Measurements from ENCODE around the gene WDR70. TPM values are rescaled to one million over a fixed set of nuclear protein-coding genes. Genes with fewer than 3 reads are reported as not detected.
"Not testable (repeated sequence)": the region's sequence is repeated elsewhere in the genome, so short reads cannot be mapped to it uniquely, and the experiment has no call there.

WDR70 gene
- total RNA-seq, 4 donors from 2014 or later: 25.3 to 122 (median 48.8) TPM

- Histone ChIP-seq H3K36me3 (no peaks in the 10 kb centered on the region), H3K27me3 (no peaks in the 10 kb centered on the region), H3K4me3 (no peak overlapping the region), H3K27ac (no peak overlapping the region), H3K9me3 (no peaks in the 10 kb centered on the region), H3K4me1 (no peaks in the 10 kb centered on the region)
- intact Hi-C loops (cut with DNase I; ENCODE audit: low total_unique reads): no loop called here
- no peak for DNase-seq
- TF ChIP-seq CTCF (IDR thresholded peaks at IDR 0.05) (no peak), POLR2A (IDR thresholded peaks at IDR 0.05) (no peak)
These were observed 304.0 kb downstream of the WDR70 start for GRCh38 chr5:37683072-37683471.

DNA sequence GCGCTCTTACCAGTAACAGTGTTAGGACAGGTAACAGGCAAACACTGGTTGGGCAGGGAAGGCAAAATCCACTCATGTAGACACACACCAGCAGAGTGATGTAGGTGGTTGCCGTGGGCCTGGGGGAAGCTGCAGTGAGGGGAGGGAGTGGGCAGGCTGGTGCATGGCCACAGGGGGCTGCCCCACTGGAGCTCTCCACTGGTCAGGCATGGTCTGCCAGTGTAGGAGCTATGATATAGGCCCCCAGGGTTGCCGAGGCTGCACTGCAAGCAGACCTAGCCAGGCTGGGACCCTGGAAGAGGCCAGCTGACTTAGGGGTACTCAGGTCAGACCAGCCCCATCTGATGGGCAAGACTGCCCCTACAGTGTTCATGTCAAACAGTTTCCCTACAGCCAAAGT, 306.1 kb downstream of the WDR70 start:
- no peaks in the 10 kb centered on the region for H3K27me3 ChIP-seq
- no peak overlapping the region for H3K4me3 ChIP-seq
- intact Hi-C loops (cut with DNase I; ENCODE audit: low total_unique reads): no loop called here
- TF ChIP-seq CTCF (IDR thresholded peaks at IDR 0.05): no peak
- TF ChIP-seq POLR2A (IDR thresholded peaks at IDR 0.05): no peak
- H3K4me1 ChIP-seq: no peaks in the 10 kb centered on the region
- H3K36me3 ChIP-seq: no peaks in the 10 kb centered on the region
- H3K27ac ChIP-seq: no peak overlapping the region
- DNase-seq: no peak
- no peaks in the 10 kb centered on the region for H3K9me3 ChIP-seq

DNA sequence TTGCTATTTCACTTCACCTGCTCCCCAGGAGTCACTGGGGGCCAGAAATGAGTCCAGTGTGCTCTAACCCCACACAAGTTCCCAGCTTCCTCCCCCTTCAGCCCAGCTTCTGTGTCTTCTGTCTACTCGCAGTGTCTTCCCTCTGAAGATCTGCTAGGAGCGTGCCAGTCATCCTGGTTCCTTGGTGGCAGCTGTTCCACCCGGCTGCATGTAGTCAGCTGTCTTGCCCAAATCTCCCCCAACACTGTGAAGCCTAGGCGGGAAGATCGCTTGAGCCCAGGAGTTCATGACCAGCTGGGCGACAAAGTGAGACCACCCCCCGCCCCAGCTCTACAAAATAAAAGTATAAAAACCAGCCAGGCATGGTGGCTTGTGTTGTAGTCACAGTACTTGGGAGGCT, 306.7 kb downstream of the WDR70 start:
- Histone ChIP-seq H3K4me1 (no peaks in the 10 kb centered on the region), H3K4me3 (no peak overlapping the region), H3K9me3 (no peaks in the 10 kb centered on the region), H3K36me3 (no peaks in the 10 kb centered on the region), H3K27me3 (no peaks in the 10 kb centered on the region), H3K27ac (no peak overlapping the region)
- intact Hi-C loops (cut with DNase I; ENCODE audit: low total_unique reads): no loop called here
- no peak for DNase-seq
- TF ChIP-seq POLR2A (IDR thresholded peaks at IDR 0.05): no peak
- TF ChIP-seq CTCF (IDR thresholded peaks at IDR 0.05): no peak

DNA sequence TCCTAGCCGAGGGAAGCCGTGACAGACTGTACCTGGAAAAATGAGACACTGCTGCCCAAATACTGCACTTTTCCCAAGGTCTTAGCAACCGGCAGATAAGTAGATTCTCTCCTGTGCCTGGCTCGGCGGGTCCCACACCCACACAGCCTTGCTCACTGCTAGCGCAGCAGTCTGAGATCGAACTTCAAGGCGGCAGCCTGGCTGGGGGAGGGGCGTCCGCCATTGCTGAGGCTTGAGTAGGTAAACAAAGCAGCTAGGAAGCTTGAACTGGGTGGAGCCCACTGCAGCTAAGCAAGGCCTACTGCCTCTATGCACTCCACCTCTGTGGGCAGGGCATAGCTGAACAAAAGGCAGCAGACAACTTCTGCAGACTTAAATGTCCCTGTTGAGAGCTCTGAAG, 309.8 kb downstream of the WDR70 start:
- DNase-seq; H3K4me3 ChIP-seq; H3K4me1 ChIP-seq; H3K27ac ChIP-seq; intact Hi-C loops (cut with DNase I; ENCODE audit: low total_unique reads); H3K9me3 ChIP-seq; H3K36me3 ChIP-seq; H3K27me3 ChIP-seq: not testable (repeated sequence)

- H3K27ac ChIP-seq; DNase-seq; H3K4me3 ChIP-seq; H3K9me3 ChIP-seq; intact Hi-C loops (cut with DNase I; ENCODE audit: low total_unique reads); H3K36me3 ChIP-seq; H3K27me3 ChIP-seq; H3K4me1 ChIP-seq: not testable (repeated sequence)
These were observed 315.2 kb downstream of the WDR70 start for GRCh38 chr5:37694333-37694732.

DNA sequence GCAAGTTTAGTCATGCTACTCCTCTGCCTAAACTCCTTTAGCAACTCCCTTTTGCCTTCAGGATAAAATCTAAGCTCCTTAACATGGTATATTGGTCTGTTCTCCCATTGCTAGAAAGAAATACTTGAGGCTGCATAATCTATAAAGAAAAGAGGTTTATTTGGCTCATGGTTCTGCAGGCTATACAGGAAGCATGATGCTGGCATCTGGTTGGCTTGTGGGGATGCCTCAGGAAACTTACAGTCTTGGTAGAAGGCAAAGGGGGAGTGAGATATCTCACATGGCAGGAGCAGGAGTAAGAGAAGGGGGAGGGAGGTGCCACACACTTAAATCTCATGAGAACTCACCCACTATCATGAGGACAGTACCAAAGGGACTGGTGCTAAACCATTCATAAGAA, 315.7 kb downstream of the WDR70 start:
- Histone ChIP-seq H3K27me3 (no peaks in the 10 kb centered on the region), H3K9me3 (peaks cover 0 to 3% of the 10 kb centered on the region in 2 donors), H3K27ac (no peak overlapping the region), H3K4me1 (no peaks in the 10 kb centered on the region), H3K36me3 (no peaks in the 10 kb centered on the region), H3K4me3 (no peak overlapping the region)
- intact Hi-C loops (cut with DNase I; ENCODE audit: low total_unique reads): no loop called here
- TF ChIP-seq POLR2A (IDR thresholded peaks at IDR 0.05): no peak
- TF ChIP-seq CTCF (IDR thresholded peaks at IDR 0.05): no peak
- no peak for DNase-seq

Measured in uterus (tissue), 4 donors.